IgD-negative memory B cell (primary cell): ENCODE data around the gene SPTLC2. TPM values are rescaled to one million over a fixed set of nuclear protein-coding genes. Genes with fewer than 3 reads are reported as not detected.

ENCODE experiments used
- polyA plus RNA-seq: library from polyadenylated mRNA; unstranded; fragments of 300-500 nt; fragmentation: Illumina TruSeq; gene quantifications from one replicate; pipeline ENCODE4 v1.2.3, GENCODE V29; 2021

Gene SPTLC2
- polyA plus RNA-seq, 1 donor from 2014 or later, result 20.3 TPM

Other genes starting within 250 kb of the SPTLC2 start
- 18.9 TPM for gene TMED8, start 239.5 kb downstream of the SPTLC2 start, polyA plus RNA-seq
- 0.08 TPM for gene SAMD15, start 239.3 kb downstream of the SPTLC2 start, polyA plus RNA-seq
- gene NOXRED1, start 193.1 kb downstream of the SPTLC2 start, polyA plus RNA-seq, result 0.34 TPM
- 7.4 TPM for gene VIPAS39, start 159.0 kb downstream of the SPTLC2 start, polyA plus RNA-seq
- 134 TPM for gene AHSA1, start 158.5 kb downstream of the SPTLC2 start, polyA plus RNA-seq
- gene ISM2, start 117.8 kb downstream of the SPTLC2 start, polyA plus RNA-seq, result not detected
- gene ALKBH1, start 91.4 kb upstream of the SPTLC2 start, polyA plus RNA-seq, result 10.2 TPM
- gene SLIRP, start 91.5 kb upstream of the SPTLC2 start, polyA plus RNA-seq, result 227 TPM
- gene SNW1, start 144.5 kb upstream of the SPTLC2 start, polyA plus RNA-seq, result 65.1 TPM
- 3.5 TPM for gene ADCK1, start 183.5 kb upstream of the SPTLC2 start, polyA plus RNA-seq